GM13977 (cell line): ENCODE data around the gene ECHS1.

Experiments used
- DNase-seq: peaks from one replicate; pipeline ENCODE4 v3.0.0; 2012; ENCODE audit warnings: low spot score
- CTCF ChIP-seq: IDR thresholded peaks from 2 replicates; pipeline ENCODE4 v1.5.1; 2012; ENCODE audit warnings: mild to moderate bottlenecking, control low read depth; ENCODE audit not compliant: insufficient read depth; ENCODE audit errors: extremely low read depth, missing control alignments
- in situ Hi-C: fragments of 300-500 bp; cut with MboI; formaldehyde crosslinking; loops from one replicate; pipeline ENCODE4 v1.12.0; 2022; ENCODE audit warnings: low sequenced_read_pairs, low pct_unique_long_range_greater_than_20kb, mixed read lengths, inconsistent platforms; ENCODE audit not compliant: unreplicated experiment

Gene ECHS1

GRCh38 chr10:133364645-133365431 is 8.3 kb downstream of the ECHS1 start:
- no peak for DNase-seq
- in situ Hi-C loops, result no loop called here
- no peak for TF ChIP-seq CTCF

- TF ChIP-seq CTCF, result no peak
- in situ Hi-C loops, result no loop called here
- no peak for DNase-seq
Observed at GRCh38 chr10:133362846-133363245, 10.3 kb downstream of the ECHS1 start.

GRCh38 chr10:133361773-133362441 is 11.2 kb downstream of the ECHS1 start:
- in situ Hi-C loops, result no loop called here
- no peak for TF ChIP-seq CTCF
- peak; percentile 64 for DNase-seq

- no peak for TF ChIP-seq CTCF
- in situ Hi-C loops, result no loop called here
- no peak for DNase-seq
Observed at GRCh38 chr10:133361227-133361626, 11.9 kb downstream of the ECHS1 start.

- DNase-seq, result no peak
Observed at GRCh38 chr10:133359972-133360610, 13.1 kb downstream of the ECHS1 start.

GRCh38 chr10:133359554-133359971 is 13.6 kb downstream of the ECHS1 start:
- in situ Hi-C loops, result no loop called here
- DNase-seq, result no peak
- no peak for TF ChIP-seq CTCF

More at GRCh38 chr10:133359972-133360610, 13.1 kb downstream of the ECHS1 start:
- in situ Hi-C loops, result no loop called here
- TF ChIP-seq CTCF, result no peak
